Jurkat, Clone E6-1 (cell line): Measurements from ENCODE around the gene WDPCP.
A peak's percentile ranks its signal among the peaks of the same experiment; 100 is the strongest.
"Not testable (repeated sequence)": the region's sequence is repeated elsewhere in the genome, so short reads cannot be mapped to it uniquely, and the experiment has no call there.

ENCODE experiments used
- DNase-seq: peaks from one replicate; pipeline ENCODE4 v3.0.0-alpha.2; 2011; ENCODE audit warnings: low read depth, low spot score
- H3K4me3 ChIP-seq: 2 replicates; pipeline ENCODE4 v1.5.1; 2011; ENCODE audit warnings: mild to moderate bottlenecking, low read length, control low read depth, moderate library complexity

Gene WDPCP

DNA sequence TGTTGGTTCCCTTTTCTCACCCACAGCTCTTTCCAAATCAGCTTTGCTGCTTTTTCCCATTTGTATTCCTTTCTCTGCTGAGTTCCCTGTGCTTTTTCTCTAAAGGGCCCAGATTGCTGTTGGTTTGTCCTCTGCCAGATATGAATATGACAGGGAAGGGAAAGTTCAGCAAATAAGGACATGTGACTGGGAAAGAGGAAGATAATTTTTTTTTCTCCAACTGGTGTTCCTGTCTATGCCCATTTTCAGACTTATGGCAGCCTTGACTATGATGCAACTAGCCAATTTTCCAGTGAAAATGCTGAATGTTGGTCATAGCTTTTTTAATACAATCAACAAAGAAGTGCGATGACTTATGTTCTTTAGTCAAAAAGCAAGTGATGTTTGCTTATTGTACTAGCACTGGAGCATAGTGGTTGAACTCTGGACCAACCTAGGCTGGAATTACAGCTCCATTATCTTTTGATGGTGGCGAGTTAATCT is 8.2 kb upstream of the WDPCP start:
- no peak overlapping the region for H3K4me3 ChIP-seq
- no peak for DNase-seq

DNA sequence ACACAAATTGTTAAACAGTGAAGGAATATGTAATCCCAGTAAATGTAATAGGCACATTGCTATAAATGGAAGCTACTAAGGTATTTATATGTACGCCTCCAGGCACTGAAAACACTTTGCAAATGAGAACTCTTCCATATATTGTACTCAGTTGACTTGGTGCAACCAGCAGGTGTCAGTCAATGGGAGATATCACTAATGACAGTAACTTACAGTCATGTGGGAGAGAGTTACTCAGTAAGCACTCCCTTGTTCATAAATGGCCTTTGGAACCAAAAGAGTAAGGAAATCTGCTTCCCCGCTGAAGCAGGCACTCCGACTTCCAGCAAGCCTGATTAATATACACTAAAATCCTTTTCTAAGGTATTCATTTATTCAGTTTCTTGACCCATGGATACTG is 6.4 kb upstream of the WDPCP start:
- H3K4me3 ChIP-seq: no peak overlapping the region
- DNase-seq: no peak

DNA sequence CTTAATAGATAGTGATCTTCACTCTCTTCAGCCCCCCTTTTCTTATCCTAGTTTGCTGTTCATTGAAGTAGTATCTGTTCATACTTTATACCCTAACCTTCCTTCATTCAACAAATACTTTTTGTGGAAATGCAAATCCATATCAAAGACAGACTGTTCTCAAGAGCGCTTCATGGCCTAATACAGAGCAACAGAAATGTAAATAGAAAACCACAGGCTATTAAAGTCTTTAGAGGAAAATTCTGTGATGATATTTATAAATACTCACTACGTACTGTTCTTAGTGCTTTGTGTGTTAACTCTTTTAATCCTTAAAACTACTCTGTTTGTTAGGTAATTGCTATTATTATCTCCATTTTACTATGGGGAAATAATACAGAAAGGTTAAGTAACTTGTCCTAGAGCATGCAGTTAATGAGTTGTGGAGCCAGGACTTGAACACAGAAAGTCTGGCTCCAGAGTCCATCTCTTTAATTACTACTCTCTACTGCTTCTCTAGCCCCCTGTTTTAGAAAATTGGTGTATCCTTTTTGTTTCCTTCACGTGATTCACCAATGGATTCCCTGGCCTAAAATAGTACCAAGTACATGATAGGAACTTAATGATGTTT is 3.4 kb upstream of the WDPCP start:
- no peak for DNase-seq
- no peak overlapping the region for H3K4me3 ChIP-seq

DNA sequence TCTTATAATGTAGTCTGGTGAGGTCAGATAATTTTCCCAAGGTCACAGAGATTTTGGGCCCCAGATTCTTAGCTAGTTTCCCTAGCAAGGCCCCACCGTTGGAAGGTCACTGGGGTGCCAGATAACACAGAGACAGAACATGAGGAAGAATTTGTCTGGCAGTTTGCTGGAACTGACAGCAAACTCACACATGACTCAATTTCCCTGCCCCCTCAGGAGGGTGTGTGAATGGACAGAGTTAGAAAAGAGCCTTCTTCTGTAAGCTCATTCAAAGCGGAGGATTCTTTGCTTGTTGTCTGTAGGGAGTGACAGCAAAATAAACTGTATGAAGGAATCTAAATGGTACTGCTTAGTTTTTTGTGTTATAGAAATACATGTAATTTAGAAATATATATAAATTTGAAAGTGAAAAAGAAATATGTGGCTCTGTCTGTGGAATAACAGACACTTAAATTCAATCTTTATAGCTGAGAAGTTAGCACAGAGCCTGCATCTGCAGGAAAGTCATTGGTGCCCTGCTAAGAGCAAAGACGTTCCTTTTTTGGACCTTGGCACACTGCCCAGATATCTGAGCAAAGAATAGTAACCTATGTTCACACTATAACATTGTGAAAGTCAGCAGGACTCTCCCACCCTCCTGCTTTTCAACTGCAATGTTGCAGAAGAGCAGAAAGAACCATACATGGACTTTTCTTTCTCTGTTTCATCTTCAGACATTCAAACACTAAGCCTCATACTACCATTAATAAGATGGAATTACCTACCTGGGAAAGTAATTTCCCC is 2.5 kb upstream of the WDPCP start:
- no peak overlapping the region for H3K4me3 ChIP-seq
- DNase-seq: no peak

DNA sequence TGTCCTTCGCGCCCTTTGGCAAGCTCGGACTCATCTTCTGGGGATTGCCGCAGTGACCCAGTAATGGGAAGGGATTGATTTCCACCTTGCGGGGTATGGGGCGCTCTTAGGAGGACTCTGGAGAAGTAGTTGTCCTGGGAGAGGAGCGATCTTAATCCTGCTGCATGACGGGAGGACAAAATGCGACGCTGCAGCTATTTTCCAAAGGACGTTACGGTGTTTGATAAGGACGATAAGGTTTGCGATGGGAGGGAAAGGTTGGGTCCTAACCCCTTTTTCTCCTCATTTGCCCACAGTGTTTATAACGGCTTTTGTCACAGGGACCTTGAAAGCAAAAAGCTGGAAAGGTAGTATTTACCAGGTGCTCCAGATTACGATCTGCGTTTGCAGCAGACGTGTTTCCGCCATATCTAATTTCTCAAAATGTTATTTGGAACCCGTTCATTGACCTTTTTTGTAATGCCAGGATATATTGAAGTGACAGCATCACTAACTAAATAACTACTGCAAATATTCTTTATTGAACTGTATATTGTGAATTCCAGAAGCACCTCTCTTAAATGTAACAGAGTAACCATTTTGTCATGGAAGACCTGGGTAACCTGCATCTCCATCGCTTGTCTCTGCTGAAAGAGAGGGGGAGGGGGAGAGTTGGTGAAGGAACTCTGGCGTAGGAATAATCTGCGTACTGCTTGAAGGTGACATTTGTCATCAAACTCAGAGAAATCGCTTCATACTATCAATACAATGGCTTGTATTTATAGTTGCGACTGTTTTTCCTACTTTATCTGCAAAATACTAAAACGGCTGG is 1.1 kb upstream of the WDPCP start:
- no peak for DNase-seq
- peak overlapping the region; percentile 80 for H3K4me3 ChIP-seq

DNA sequence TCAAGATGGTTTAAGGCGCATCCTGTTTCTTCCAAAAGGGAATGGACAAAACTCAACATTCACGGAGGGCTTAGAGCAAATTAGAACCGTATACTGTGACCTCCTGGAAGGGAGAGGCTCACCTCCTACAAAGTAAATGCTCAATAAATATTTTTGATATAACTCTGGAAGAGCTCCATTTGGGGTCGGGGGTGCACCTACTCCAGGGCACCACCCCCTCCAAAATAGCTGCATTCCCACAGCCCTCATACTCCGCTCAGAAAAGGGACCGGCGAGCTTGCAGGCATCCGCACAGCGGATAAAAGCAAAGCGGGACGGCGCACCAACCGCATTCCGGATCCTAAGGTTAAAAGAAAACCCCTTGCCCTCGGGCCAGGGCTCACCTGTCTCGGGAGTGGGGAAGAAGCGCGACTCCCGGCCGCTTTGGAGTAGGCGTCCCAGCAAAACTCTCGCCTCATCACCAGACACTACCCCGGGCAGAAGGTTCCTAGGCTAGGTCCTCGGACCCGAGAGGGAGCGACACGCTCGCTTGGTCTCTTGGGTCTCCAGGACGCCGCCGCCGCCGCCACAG is 378 bp downstream of the WDPCP start:
- no peak for DNase-seq
- H3K4me3 ChIP-seq: peak overlapping the region; percentile 80

DNA sequence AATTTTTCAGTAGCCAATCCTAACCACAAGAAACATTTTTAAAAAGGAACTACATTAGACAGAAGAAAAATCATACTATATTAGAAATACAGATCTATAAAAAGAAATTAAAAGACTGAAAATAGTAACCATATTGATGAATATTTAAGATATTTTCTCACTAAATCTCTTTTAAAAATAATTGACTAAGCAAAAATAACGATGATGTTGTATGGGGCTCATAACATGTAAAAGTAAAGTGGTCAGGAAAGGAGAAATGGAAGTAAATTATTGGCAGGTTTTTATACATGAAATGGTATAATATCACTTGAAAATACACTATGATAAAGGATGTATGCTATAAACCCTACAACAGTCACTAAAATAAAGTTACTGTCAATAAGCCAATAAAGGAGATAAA is 5.4 kb downstream of the WDPCP start:
- no peak for DNase-seq
- H3K4me3 ChIP-seq: no peak overlapping the region

DNA sequence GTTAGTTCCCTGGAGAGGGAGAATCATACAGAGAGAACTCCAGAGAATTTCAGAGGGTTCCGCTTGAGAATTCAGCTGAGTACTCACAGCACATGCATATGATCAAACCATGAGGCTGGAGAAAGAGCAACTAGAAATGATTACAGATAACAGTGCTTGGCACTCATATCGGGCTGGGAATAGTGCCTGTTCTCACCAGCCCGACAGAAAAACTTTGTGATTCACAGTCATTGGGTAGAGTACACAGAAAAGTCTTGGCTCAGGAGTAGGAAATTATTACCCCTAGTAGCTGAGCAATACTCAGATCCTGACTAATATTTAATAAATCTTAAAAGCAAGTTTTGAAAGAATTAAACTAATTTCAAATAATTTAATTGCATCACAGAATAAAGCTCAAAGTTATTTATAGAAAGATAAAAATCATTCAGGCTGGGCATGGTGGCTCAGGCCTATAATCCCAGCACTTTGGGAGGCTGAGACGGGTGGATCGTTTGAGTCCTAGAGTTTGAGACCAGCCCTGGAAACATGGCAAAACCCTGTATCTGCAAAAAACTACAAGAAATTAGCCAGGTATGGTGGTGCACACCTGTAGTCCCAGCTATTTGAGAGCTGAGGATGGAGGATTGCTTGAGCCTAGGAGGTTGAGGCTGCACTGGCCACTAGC is 6.8 kb downstream of the WDPCP start:
- no peak overlapping the region for H3K4me3 ChIP-seq
- no peak for DNase-seq

DNA sequence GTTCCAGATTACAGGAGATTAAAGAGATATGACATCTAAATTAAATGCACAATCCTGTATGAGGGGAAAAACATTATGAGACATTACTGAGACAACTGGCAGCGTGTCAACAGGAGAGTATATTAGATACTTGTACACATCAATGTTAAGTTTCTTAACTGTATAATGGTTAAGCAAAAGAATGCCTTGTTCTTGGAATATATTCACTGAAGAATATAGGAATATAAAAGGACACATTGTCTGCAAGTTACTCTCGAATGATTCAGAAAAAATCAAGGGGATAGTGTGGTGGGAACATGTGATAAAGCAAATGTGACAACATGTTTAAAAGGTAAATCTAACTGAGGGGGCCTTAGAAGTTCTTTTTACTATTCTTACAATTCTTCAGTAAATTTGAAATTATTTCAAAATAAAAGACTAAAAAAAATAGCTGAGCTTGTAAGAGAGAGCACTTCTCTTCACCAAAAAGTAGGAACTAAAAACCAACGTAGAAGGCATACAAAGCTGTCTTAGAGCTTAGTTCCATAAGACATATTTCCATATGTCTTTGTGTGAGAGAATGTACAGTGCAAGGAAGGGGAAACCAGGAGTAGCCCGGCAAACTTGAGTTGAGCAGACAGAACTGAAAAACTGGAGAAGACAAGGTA is 7.5 kb downstream of the WDPCP start:
- H3K4me3 ChIP-seq: no peak overlapping the region
- DNase-seq: no peak

DNA sequence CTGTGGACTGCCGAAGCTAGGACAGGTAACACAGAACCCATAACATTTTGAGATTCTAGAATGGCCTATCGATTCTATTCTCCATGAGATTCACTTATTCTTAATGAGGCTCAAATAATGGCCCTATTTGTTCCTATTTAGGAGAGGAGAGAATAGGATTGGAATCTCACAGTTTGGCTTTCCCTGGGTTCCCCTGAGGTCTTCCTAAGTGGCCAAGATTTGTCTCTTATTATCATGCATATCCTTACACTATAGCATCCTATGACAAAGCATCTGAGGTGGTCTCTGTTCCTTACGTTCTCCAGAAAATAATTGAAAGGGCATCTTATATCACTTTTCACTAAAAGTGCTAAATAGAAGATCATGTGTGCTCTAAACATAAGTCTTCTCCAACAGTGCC is 9.5 kb downstream of the WDPCP start:
- no peak for DNase-seq
- H3K4me3 ChIP-seq: no peak overlapping the region

DNA sequence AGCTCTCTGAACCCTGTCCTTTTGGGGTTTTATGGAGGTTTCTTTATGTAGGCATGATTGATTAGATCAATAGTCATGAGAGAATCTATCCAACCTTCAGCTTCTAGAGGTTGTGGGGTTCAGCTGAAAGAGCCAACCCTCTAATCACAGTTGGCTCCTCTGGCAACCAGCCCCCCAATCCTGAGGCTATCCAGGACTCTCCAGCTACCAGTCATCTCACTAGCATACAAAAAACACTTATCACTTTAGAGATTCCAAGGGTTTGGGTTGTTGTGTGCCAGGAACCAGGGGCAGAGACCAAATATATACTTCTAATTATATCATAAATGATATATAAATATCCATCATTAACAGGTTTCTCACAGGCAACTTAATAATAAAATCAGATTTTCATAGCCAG is 11.7 kb downstream of the WDPCP start:
- no peak overlapping the region for H3K4me3 ChIP-seq
- no peak for DNase-seq

DNA sequence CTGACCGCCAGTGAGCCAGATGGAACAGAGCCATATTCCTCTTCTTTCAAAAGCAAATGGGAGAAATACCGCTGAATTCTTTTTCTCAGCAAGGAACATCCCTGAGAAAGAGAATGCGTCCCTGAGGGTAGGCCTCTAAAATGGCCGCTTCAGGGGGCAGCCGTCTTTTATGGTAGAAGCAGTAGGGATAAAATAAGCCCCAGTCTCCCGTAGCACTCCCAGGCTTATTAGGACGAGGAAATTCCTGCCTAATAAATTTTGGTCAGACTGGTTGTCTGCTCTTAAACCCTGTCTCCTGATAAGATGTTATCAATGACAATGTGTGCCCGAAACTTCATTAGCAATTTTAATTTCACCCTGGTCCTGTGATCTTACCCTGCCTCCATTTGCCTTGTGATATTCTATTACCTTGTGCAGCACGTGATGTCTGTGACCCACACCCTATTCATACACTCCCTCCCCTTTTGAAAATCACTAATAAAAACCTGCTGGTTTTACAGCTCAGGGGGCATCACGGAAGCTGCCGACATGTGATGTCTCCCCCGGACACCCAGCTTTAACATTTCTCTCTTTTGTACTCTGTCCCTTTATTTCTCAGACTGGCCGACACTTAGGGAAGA is 14.4 kb downstream of the WDPCP start:
- not testable (repeated sequence) for H3K4me3 ChIP-seq, DNase-seq

DNA sequence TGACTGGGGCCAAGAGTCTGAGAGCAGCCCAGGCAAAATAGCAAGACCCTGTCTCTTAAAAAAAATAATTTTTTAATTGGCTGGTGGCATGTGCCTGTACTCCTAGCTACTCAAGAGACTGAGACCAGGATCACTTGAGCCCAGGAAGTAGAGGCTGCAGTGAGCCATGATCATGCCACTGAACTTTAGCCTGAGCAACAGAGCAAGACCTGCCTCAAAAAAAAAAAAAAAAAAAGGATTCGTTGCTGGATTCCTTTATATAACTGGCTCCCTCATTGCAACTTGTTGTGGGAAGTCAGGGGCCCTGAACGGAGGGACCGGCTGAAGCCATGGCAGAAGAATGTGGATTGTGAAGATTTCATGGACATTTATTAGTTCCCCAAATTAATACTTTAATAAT is 15.3 kb downstream of the WDPCP start:
- DNase-seq, H3K4me3 ChIP-seq: not testable (repeated sequence)

DNA sequence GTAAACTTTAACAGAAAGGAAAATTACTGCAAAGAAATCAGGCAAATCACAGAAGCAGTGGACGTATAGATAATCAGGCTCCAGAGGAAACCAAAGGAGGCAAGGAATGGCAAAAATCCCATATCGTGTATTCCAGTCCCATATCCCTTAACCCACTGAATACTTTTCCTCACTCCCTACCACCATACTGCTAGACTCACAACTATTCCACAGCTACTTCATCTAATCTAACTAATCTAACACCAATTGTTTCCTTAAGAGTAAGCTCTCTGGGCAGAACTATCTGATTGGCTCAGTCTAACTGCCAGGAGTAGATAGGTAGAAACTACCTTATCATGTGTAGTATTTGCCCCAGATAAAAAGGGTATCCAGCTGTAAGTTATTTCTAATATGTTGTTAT is 16.3 kb downstream of the WDPCP start:
- no peak overlapping the region for H3K4me3 ChIP-seq
- DNase-seq: no peak

DNA sequence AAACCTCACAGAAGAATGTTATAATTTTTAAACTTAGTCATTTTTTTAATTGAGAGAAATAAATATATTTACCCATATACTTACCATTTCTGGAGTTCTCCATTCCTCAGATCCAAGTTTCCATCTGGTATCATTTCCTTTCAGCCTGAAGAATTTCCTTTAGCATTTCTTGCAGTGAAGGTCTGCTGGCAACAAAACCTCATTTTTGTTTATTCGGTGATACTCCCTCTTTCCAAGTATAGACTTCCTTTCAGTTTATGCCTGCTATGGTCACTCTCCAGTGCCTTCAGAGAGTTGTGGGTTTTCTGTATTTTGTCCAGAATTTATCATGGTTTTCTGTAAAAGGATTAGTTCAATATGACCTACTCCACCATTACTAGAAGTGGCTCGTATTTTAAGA is 17.0 kb downstream of the WDPCP start:
- H3K4me3 ChIP-seq: no peak overlapping the region
- no peak for DNase-seq

DNA sequence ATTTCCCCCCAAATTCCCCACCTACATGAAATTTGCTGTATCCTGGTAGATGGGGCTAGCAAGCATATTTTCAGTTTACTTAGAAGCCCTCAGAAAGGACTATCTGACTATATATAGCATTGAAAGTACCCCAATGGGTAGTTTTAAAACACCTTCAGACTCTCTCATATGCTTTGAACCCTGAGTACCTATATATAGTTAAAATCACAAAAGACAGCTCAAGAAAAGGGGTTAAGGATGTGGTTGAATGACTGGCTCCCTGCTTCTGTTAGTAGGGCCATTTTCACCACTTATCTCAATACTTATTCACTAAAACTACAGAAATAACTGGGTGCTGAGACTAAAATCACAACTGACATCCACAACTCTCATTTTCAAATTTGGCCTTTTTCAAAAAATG is 18.5 kb downstream of the WDPCP start:
- no peak for DNase-seq
- no peak overlapping the region for H3K4me3 ChIP-seq

DNA sequence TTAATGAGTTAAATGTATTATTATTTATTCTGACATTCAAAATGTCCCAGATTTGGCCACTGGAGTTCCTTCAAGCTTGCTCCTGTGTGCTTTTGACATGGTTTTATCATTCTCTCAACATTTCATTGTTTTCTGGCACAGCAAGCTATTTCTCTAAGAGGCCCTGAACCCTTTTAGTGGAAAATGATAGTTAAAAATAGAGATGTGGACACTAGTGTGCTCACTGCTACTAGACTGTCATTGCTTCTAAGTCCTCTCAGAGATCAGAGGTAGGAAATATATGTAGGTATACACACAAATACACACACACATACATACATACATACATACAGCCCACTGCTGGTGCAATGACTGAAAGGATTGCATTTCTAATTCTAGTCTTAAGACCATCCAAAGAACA is 25.5 kb downstream of the WDPCP start:
- no peak overlapping the region for H3K4me3 ChIP-seq
- DNase-seq: no peak

DNA sequence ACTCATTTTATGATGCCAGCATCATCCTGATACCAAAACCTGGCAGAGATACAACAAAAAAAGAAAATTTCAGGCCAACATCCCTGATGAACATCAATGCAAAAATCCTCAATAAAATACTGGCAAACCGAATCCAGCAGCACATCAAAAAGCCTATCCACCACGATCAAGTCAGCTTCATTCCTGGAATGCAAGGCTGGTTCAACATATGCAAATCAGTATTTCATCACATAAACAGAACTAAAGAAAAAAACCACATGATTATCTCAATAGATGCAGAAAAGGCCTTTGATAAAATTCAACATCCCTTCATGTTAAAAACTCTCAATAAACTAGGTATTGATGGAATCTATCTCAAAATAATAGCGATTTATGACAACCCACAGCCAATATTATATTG is 29.4 kb downstream of the WDPCP start:
- not testable (repeated sequence) for DNase-seq

More for the DNA sequence above, 29.4 kb downstream of the WDPCP start:
- not testable (repeated sequence) for H3K4me3 ChIP-seq
